ENCODE results near the gene GADL1.

The GADL1 gene

GRCh38 chr3:30908456-30909037 is 14.1 kb upstream of the GADL1 start:
- ATAC-seq, result no peak
- H3K27ac Mint-ChIP-seq, result no peak overlapping the region
- H3K27me3 Mint-ChIP-seq, result no peaks in the 10 kb centered on the region
- H3K4me3 Mint-ChIP-seq, result no peak overlapping the region
- no peak for DNase-seq
- H3K36me3 Mint-ChIP-seq (ENCODE audit: low read depth), result no peaks in the 10 kb centered on the region
- no peaks in the 10 kb centered on the region for H3K4me1 Mint-ChIP-seq
- H3K9me3 Mint-ChIP-seq, result no peaks in the 10 kb centered on the region

GRCh38 chr3:30904996-30905395 is 10.5 kb upstream of the GADL1 start:
- no peak for DNase-seq
- Mint-ChIP-seq H3K4me1 (no peaks in the 10 kb centered on the region), H3K27ac (no peak overlapping the region), H3K4me3 (no peak overlapping the region), H3K36me3 (ENCODE audit: low read depth) (no peaks in the 10 kb centered on the region), H3K9me3 (no peaks in the 10 kb centered on the region), H3K27me3 (no peaks in the 10 kb centered on the region)
- ATAC-seq, result no peak

GRCh38 chr3:30895329-30895728 is 868 bp upstream of the GADL1 start:
- Mint-ChIP-seq H3K4me3 (no peak overlapping the region), H3K36me3 (ENCODE audit: low read depth) (no peaks in the 10 kb centered on the region), H3K27me3 (peaks cover 34% of the 10 kb centered on the region), H3K27ac (no peak overlapping the region), H3K4me1 (peaks cover 14% of the 10 kb centered on the region), H3K9me3 (no peaks in the 10 kb centered on the region)
- no peak for DNase-seq
- no peak for ATAC-seq

DNA sequence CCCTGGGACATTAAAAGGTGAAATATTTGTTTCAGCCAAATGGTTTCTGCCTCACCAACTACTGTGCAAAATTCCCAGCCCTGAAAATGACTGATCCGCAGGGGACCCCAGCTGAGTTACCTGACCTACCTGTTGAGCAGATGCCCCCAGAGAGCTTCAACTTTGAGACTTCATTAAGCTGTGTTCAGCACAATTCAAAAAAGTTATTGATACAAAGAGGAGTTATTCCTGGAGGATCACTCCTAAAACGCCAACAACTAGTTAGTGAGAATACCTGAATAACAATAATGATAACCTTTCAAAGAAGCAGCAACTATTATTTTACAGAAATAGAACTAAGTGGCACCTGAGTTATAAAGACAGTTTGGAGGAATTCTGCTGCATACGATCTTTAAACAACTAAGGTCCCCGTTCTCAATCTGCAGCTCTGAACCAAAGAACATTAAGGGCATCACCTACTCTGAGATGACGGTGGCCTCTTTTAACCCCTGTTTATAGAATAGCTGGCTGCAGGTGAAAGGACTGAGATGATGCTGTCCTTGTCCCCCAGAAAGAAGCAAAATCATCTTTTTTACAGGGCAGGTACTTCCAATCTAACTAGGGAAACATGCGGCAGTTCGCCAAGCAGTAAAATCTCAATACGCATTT is 659 bp downstream of the GADL1 start:
- peaks cover 17% of the 10 kb centered on the region for H3K4me1 Mint-ChIP-seq
- no peaks in the 10 kb centered on the region for H3K36me3 Mint-ChIP-seq (ENCODE audit: low read depth)
- peak overlapping the region; percentile 72 for H3K4me3 Mint-ChIP-seq
- no peak overlapping the region for H3K27ac Mint-ChIP-seq
- peaks cover 38% of the 10 kb centered on the region for H3K27me3 Mint-ChIP-seq
- no peak for ATAC-seq
- H3K9me3 Mint-ChIP-seq, result no peaks in the 10 kb centered on the region
- DNase-seq, result no peak

- Mint-ChIP-seq H3K9me3 (peaks cover 7% of the 10 kb centered on the region), H3K36me3 (ENCODE audit: low read depth) (no peaks in the 10 kb centered on the region), H3K27me3 (peaks cover 38% of the 10 kb centered on the region)
Measured at GRCh38 chr3:30890907-30891306, 3.6 kb downstream of the GADL1 start.

GRCh38 chr3:30886888-30887287 is 7.6 kb downstream of the GADL1 start:
- H3K4me3 Mint-ChIP-seq, result no peak overlapping the region
- ATAC-seq (no peak), DNase-seq (no peak)
- H3K9me3 Mint-ChIP-seq, result peaks cover 19% of the 10 kb centered on the region
- no peaks in the 10 kb centered on the region for H3K36me3 Mint-ChIP-seq (ENCODE audit: low read depth)
- H3K27ac Mint-ChIP-seq, result no peak overlapping the region
- peaks cover 16% of the 10 kb centered on the region for H3K27me3 Mint-ChIP-seq
- peaks cover 13% of the 10 kb centered on the region for H3K4me1 Mint-ChIP-seq

More at GRCh38 chr3:30890907-30891306, 3.6 kb downstream of the GADL1 start:
- DNase-seq (no peak), ATAC-seq (no peak)
- H3K4me1 Mint-ChIP-seq, result peaks cover 17% of the 10 kb centered on the region
- no peak overlapping the region for H3K27ac Mint-ChIP-seq
- H3K4me3 Mint-ChIP-seq, result no peak overlapping the region

GRCh38 chr3:30878862-30879261 is 15.6 kb downstream of the GADL1 start:
- no peak overlapping the region for H3K4me3 Mint-ChIP-seq
- no peaks in the 10 kb centered on the region for H3K36me3 Mint-ChIP-seq (ENCODE audit: low read depth)
- DNase-seq (no peak), ATAC-seq (no peak)
- peaks cover 21% of the 10 kb centered on the region for H3K9me3 Mint-ChIP-seq
- no peak overlapping the region for H3K27ac Mint-ChIP-seq
- no peaks in the 10 kb centered on the region for H3K4me1 Mint-ChIP-seq
- no peaks in the 10 kb centered on the region for H3K27me3 Mint-ChIP-seq

GRCh38 chr3:30875505-30875904 is 19.0 kb downstream of the GADL1 start:
- Mint-ChIP-seq H3K27ac (no peak overlapping the region), H3K27me3 (no peaks in the 10 kb centered on the region), H3K4me3 (no peak overlapping the region), H3K4me1 (no peaks in the 10 kb centered on the region), H3K36me3 (ENCODE audit: low read depth) (no peaks in the 10 kb centered on the region), H3K9me3 (peaks cover 2% of the 10 kb centered on the region)
- no peak for ATAC-seq
- no peak for DNase-seq

DNA sequence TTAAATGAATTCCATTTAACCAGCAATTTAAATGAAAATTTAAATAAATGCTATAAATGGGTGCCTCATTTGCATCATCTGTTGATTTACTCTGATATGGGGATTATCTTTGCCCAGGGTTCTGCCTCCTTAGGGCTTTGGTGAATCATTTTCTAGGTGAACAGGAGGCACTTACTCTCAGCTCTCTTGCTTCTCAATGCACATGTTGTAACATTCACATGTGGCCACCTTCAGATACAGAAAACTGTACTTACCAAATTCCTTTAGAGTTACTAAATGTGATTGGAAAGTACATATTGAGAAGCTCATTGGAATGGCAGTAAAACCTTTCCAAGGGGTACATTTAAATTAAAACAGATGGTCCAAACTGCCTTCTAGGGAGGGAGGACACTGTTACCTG is 20.8 kb downstream of the GADL1 start:
- DNase-seq (no peak), ATAC-seq (no peak)
- Mint-ChIP-seq H3K27me3 (peaks cover 2% of the 10 kb centered on the region), H3K4me1 (no peaks in the 10 kb centered on the region), H3K36me3 (ENCODE audit: low read depth) (no peaks in the 10 kb centered on the region), H3K4me3 (no peak overlapping the region), H3K9me3 (no peaks in the 10 kb centered on the region), H3K27ac (no peak overlapping the region)

- H3K27ac Mint-ChIP-seq, result no peak overlapping the region
- H3K4me3 Mint-ChIP-seq, result no peak overlapping the region
- no peak for ATAC-seq
- H3K27me3 Mint-ChIP-seq, result peaks cover 2% of the 10 kb centered on the region
- DNase-seq, result no peak
- H3K36me3 Mint-ChIP-seq (ENCODE audit: low read depth), result no peaks in the 10 kb centered on the region
- no peaks in the 10 kb centered on the region for H3K9me3 Mint-ChIP-seq
- no peaks in the 10 kb centered on the region for H3K4me1 Mint-ChIP-seq
Measured at GRCh38 chr3:30872879-30873278, 21.6 kb downstream of the GADL1 start.

DNA sequence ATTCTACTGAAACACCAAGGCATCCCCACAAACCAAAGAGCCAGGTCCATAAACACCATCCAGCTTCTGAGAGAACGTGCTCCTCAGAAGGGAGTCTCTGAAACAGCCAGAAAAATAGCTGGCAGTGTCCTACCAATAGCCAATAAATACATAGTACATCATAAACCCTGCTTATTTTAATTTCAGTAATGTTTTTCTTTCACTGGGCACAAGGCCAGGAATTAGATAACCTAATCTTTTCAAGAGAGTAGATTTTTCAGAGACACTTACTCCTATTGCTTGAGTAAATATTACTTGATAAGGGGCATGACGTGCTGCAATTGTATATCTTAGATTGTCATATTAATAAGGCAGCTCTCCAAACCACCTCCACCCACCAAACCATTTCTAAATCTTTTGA is 22.7 kb downstream of the GADL1 start:
- Mint-ChIP-seq H3K9me3 (no peaks in the 10 kb centered on the region), H3K4me1 (no peaks in the 10 kb centered on the region), H3K4me3 (no peak overlapping the region), H3K36me3 (ENCODE audit: low read depth) (no peaks in the 10 kb centered on the region), H3K27me3 (peaks cover 2% of the 10 kb centered on the region), H3K27ac (no peak overlapping the region)
- DNase-seq (no peak), ATAC-seq (no peak)

DNA sequence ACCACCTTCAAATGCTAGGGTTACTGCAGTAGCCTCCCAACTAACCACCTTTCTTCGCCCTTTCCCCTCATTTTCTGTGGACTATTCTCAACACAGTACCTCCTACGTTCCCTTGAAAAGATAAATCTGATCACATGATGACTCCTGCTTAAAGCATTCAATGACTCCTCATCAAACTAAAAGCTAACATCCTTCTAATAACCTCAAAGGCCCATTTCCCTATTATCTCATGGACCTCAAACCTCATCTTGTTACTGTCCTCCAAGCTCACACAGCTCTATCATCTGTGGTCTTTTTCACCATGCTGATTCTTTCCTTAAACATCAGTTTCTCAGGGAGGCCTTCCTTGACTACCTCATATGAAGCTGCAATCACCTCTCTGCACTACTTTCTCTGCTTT is 29.6 kb downstream of the GADL1 start:
- H3K4me1 Mint-ChIP-seq, result no peaks in the 10 kb centered on the region
- no peaks in the 10 kb centered on the region for H3K9me3 Mint-ChIP-seq
- no peak overlapping the region for H3K27ac Mint-ChIP-seq
- DNase-seq, result no peak
- no peak for ATAC-seq
- H3K27me3 Mint-ChIP-seq, result no peaks in the 10 kb centered on the region
- H3K4me3 Mint-ChIP-seq, result no peak overlapping the region
- H3K36me3 Mint-ChIP-seq (ENCODE audit: low read depth), result no peaks in the 10 kb centered on the region

DNA sequence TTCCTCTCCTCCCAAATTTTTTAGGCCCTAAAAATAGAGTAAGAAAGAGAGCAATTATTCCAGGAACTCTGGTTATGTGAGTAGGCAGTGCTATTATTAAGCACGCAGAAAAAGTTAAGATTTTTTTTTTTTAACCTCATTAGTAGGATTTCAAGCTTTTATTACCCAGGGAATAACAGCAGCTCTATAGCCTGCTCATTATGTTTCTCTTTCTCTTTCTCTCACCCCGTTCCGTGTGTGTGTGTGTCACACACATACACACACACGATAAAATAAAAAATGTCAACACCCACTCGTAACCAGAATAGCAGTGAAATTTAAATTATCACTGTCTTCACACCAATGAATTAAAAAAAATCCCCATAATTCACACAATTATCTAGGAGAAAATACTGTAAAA is 30.3 kb downstream of the GADL1 start:
- no peak for DNase-seq
- no peaks in the 10 kb centered on the region for H3K9me3 Mint-ChIP-seq

GRCh38 chr3:30862004-30862403 is 32.5 kb downstream of the GADL1 start:
- H3K27ac Mint-ChIP-seq, result no peak overlapping the region
- H3K9me3 Mint-ChIP-seq, result no peaks in the 10 kb centered on the region
- no peak for DNase-seq
- H3K36me3 Mint-ChIP-seq (ENCODE audit: low read depth), result no peaks in the 10 kb centered on the region
- no peak for ATAC-seq
- no peaks in the 10 kb centered on the region for H3K27me3 Mint-ChIP-seq
- H3K4me3 Mint-ChIP-seq, result no peak overlapping the region
- H3K4me1 Mint-ChIP-seq, result no peaks in the 10 kb centered on the region

More for the DNA sequence above, 30.3 kb downstream of the GADL1 start:
- Mint-ChIP-seq H3K36me3 (ENCODE audit: low read depth) (no peaks in the 10 kb centered on the region), H3K27ac (no peak overlapping the region), H3K27me3 (no peaks in the 10 kb centered on the region), H3K4me3 (no peak overlapping the region), H3K4me1 (no peaks in the 10 kb centered on the region)
- ATAC-seq, result no peak

DNA sequence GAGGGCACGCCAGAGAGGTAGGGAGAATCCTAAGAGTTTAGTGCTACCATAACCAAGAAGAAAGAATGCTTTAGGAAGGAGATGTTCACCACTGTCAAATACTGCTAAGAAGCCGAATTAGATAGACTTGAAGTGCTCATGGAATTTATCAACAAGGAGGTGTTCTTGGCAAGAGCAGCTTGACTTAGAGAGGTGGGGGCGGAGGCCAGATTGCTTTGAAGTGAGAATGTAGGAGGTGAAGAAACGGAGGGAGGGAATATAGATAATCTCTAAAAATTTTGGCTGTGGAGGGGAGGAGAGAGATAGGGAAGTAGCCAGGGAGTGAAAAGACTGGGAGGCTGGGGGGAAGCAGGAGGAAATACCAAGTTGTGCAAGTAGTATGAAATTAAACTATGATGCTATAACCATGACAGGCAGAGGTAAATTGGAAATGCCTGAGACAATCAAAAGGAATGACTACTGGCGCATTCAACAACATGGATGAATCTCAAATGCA is 35.5 kb downstream of the GADL1 start:
- Mint-ChIP-seq H3K27me3 (no peaks in the 10 kb centered on the region), H3K36me3 (ENCODE audit: low read depth) (no peaks in the 10 kb centered on the region), H3K27ac (no peak overlapping the region), H3K4me1 (no peaks in the 10 kb centered on the region), H3K9me3 (no peaks in the 10 kb centered on the region), H3K4me3 (no peak overlapping the region)
- no peak for DNase-seq
- ATAC-seq, result no peak

Data from activated naive CD8-positive, alpha-beta T cell treated with anti-CD3 and anti-CD28 coated beads, Interleukin-2, amount 50 U/mL, for 24 hours (primary cell).